ENCODE measurements around the gene LAP3.
A peak's percentile ranks its signal among the peaks of the same experiment; 100 is the strongest.
"Not testable (repeated sequence)": the region's sequence is repeated elsewhere in the genome, so short reads cannot be mapped to it uniquely, and the experiment has no call there.

LAP3 gene

DNA sequence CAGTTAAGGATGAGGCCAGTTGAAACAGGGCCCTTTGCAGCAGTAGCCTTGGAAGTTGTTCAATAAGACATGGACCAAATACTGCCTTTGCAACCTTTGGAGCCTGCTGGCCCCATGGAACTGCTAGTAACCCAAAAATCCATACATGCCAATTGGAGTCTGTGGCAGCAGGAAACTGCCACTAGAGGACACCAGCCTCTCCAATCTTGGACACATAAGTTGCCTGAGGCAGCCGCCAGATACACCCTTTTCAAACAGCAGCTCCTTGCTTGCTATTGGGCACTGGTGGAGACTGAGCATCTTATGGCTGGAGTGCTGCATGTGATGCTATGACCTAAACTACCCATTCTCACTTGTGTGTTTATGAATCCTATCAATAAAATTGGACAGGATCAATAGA lies 14.8 kb upstream of the LAP3 start:
- Histone ChIP-seq H3K9me3 (ENCODE audit: insufficient read depth, low read depth, low read length) (no peaks in the 10 kb centered on the region), H3K27ac (ENCODE audit: low read depth, low read length) (no peak overlapping the region), H3K4me3 (ENCODE audit: low read length) (no peak overlapping the region), H3K36me3 (ENCODE audit: insufficient read depth, low read length) (no peaks in the 10 kb centered on the region), H3K9ac (ENCODE audit: low read depth, low read length) (no peak overlapping the region), H3K27me3 (ENCODE audit: insufficient read depth, low read length) (no peaks in the 10 kb centered on the region), H3K4me1 (ENCODE audit: insufficient read depth, low read length) (no peaks in the 10 kb centered on the region)
- 88% methylated on average over 1 of the region's 1 CpG for WGBS

DNA sequence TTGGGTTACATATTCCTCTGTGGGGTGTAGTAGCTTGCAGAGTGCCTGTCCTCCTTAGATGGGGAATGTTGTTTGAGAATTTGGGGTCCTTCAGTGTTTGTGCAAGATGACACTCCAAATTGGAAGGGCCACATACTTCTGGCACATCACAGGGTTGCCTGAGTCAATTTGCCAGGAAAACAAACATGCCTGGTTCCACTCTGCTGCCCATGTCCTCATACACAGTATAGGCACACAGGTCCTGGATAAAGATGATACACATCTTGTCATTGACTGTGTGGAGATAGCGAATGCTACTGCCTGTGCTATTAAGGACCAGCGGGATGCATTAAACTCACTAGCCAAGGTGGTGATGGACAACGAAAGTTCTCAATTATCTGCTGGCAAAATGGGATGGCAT lies 11.2 kb upstream of the LAP3 start:
- H3K4me3 ChIP-seq (ENCODE audit: low read length): no peak overlapping the region
- WGBS: 89% methylated on average over 3 of the region's 3 CpGs
- no peaks in the 10 kb centered on the region for H3K4me1 ChIP-seq (ENCODE audit: insufficient read depth, low read length)
- H3K27ac ChIP-seq (ENCODE audit: low read depth, low read length): no peak overlapping the region
- H3K36me3 ChIP-seq (ENCODE audit: insufficient read depth, low read length): no peaks in the 10 kb centered on the region
- H3K9ac ChIP-seq (ENCODE audit: low read depth, low read length): no peak overlapping the region
- H3K27me3 ChIP-seq (ENCODE audit: insufficient read depth, low read length): no peaks in the 10 kb centered on the region
- no peaks in the 10 kb centered on the region for H3K9me3 ChIP-seq (ENCODE audit: insufficient read depth, low read depth, low read length)

DNA sequence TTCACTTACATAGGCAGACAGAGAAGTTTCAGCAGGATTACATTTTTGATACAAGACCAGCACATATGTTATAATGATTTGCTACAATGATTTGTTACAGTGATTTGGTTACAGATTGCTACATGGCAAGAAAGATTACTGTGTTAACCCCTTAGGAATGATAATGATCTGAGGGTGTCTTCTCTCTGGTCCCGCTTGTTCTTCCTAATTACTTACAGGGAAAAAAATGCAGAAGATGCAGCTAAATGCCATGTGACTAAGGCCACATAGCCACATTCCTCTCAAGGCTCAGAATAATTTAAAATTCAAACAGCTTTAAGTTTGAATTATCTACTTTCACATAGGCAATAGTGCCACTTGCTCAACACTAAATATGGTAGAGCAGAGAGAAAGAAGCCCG lies 9.7 kb upstream of the LAP3 start:
- H3K4me1 ChIP-seq (ENCODE audit: insufficient read depth, low read length): no peaks in the 10 kb centered on the region
- no peak overlapping the region for H3K27ac ChIP-seq (ENCODE audit: low read depth, low read length)
- H3K9ac ChIP-seq (ENCODE audit: low read depth, low read length): no peak overlapping the region
- H3K27me3 ChIP-seq (ENCODE audit: insufficient read depth, low read length): no peaks in the 10 kb centered on the region
- H3K4me3 ChIP-seq (ENCODE audit: low read length): no peak overlapping the region
- 87% methylated on average over 2 of the region's 2 CpGs for WGBS
- no peaks in the 10 kb centered on the region for H3K9me3 ChIP-seq (ENCODE audit: insufficient read depth, low read depth, low read length)
- no peaks in the 10 kb centered on the region for H3K36me3 ChIP-seq (ENCODE audit: insufficient read depth, low read length)

DNA sequence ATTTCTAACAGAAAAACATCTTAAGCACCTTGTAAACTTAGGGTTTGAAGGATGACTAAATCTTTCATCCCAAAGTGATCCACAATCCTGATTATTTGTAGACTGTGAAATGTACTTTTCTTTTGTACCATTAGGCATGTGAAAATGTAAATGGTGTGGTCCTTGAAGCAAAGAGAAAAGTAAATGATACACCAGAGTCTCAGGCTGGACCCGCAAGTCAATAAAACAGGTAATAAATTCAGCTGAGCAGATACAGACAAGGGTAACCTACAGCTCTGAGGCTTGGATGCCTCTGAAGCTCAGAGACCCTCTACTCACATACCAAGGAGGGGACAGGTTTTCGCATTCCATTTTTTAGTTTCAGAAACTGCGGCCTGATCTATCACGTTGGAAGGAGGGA lies 2.8 kb upstream of the LAP3 start:
- no peak overlapping the region for H3K4me3 ChIP-seq (ENCODE audit: low read length)
- H3K27me3 ChIP-seq (ENCODE audit: insufficient read depth, low read length): 0 out of 2 replicates have a peak, but pooled peaks cover 10% of the 10 kb centered on the region
- no peaks in the 10 kb centered on the region for H3K36me3 ChIP-seq (ENCODE audit: insufficient read depth, low read length)
- H3K4me1 ChIP-seq (ENCODE audit: insufficient read depth, low read length): peaks cover 6% of the 10 kb centered on the region; the same call in 1 of the 2 replicates
- no peak overlapping the region for H3K9ac ChIP-seq (ENCODE audit: low read depth, low read length)
- no peak overlapping the region for H3K27ac ChIP-seq (ENCODE audit: low read depth, low read length)
- WGBS: 95% methylated on average over 4 of the region's 4 CpGs
- H3K9me3 ChIP-seq (ENCODE audit: insufficient read depth, low read depth, low read length): no peaks in the 10 kb centered on the region

DNA sequence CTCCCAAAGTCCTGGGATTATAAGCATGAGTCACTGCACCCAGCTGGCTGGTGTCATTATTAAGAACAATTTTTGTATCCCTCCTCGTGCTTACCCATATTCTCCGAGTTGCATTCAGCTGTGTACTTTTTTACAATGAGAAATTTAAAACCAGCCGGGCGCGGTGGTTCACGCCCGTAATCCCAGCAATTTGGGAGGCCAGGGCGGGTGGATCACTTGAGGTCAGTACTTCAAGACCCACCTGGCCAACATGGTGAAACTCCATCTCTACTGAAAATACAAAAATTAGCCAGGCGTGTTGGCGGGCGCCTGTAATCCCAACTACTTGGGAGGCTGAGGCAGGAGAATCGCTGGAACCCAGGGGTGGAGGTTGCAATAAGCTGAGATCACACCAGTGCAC lies 1.8 kb upstream of the LAP3 start:
- H3K4me3 ChIP-seq (ENCODE audit: low read length); H3K9ac ChIP-seq (ENCODE audit: low read depth, low read length); H3K36me3 ChIP-seq (ENCODE audit: insufficient read depth, low read length); H3K4me1 ChIP-seq (ENCODE audit: insufficient read depth, low read length); H3K9me3 ChIP-seq (ENCODE audit: insufficient read depth, low read depth, low read length); H3K27me3 ChIP-seq (ENCODE audit: insufficient read depth, low read length); H3K27ac ChIP-seq (ENCODE audit: low read depth, low read length): not testable (repeated sequence)
- WGBS: 95% methylated on average over 12 of the region's 12 CpGs

DNA sequence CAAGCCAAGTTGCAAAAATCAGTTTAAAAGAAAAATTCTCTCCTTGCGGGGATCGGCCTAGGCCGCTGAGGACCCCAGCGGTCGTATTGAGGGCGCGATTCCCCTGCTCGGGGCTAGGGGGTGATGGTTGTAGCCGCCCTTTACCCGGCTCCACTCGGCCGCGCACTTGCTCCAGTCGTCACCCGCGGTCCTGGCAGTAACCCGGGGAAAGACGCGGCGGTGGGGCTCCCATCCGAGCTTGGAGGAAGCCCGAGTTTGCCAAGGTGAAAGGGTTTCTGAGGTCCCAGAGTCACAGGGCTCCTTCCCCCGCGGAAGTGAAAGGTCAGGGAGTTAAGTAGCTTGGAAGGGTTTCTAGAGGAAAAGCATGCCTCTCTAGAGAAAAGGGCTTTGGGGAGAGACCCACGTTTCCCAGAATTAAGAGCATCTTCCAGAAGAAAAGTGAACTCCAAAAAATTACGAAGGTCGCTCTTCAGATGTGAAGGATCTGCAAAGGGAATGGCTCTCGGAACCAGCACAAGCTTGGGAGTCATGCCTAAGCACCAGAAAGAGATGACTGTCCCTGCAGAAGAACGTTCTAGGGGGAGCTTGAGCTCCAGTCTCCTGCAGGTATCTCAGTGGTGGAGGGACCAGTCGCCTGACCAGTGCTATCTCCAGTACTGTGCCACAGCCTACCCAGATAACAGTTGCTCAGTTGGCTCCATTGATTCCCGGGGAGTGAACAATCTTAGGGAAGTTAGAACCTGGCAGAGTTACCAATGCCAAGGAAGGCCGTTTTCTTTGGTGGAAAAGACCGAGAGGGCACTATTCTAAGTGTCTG lies 875 bp downstream of the LAP3 start:
- H3K36me3 ChIP-seq (ENCODE audit: insufficient read depth, low read length): peaks cover 29% of the 10 kb centered on the region
- peaks cover 6% of the 10 kb centered on the region; the same call in 1 of the 2 replicates for H3K4me1 ChIP-seq (ENCODE audit: insufficient read depth, low read length)
- peak overlapping the region; percentile 94 for H3K4me3 ChIP-seq (ENCODE audit: low read length)
- H3K27ac ChIP-seq (ENCODE audit: low read depth, low read length): peak overlapping the region; percentile 84
- peak overlapping the region; percentile 87 for H3K9ac ChIP-seq (ENCODE audit: low read depth, low read length)
- 13% methylated on average over 33 of the region's 33 CpGs for WGBS
- H3K9me3 ChIP-seq (ENCODE audit: insufficient read depth, low read depth, low read length): no peaks in the 10 kb centered on the region
- H3K27me3 ChIP-seq (ENCODE audit: insufficient read depth, low read length): 0 out of 2 replicates have a peak, but pooled peaks cover 10% of the 10 kb centered on the region

DNA sequence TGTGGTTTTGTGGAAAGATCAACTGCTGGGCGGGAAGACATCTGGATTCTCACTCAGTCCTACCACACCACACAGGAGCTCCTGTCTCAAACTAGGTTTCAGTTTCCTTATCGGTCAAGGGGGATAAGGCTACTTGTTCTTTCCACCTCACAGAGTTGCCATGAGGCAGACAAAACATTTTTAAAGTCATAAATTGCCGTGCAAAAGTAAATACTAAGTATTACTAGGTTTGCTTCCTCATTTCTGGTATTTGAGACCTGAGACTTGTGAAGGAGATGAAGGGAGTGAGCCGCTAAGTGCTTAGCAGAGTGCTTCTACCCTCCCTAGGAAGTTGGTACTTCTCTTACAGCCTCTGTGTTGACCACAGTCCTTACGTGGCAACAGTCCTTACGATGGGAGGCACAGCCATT lies 1.5 kb downstream of the LAP3 start:
- peak overlapping the region; percentile 94 for H3K4me3 ChIP-seq (ENCODE audit: low read length)
- 97% methylated on average over 6 of the region's 6 CpGs for WGBS
- H3K27ac ChIP-seq (ENCODE audit: low read depth, low read length): no peak overlapping the region
- H3K36me3 ChIP-seq (ENCODE audit: insufficient read depth, low read length): peaks cover 36% of the 10 kb centered on the region
- no peaks in the 10 kb centered on the region for H3K9me3 ChIP-seq (ENCODE audit: insufficient read depth, low read depth, low read length)
- peaks cover 6% of the 10 kb centered on the region; the same call in 1 of the 2 replicates for H3K4me1 ChIP-seq (ENCODE audit: insufficient read depth, low read length)
- no peak overlapping the region; the same call in 1 of the 2 replicates for H3K9ac ChIP-seq (ENCODE audit: low read depth, low read length)
- H3K27me3 ChIP-seq (ENCODE audit: insufficient read depth, low read length): 0 out of 2 replicates have a peak, but pooled peaks cover 10% of the 10 kb centered on the region

DNA sequence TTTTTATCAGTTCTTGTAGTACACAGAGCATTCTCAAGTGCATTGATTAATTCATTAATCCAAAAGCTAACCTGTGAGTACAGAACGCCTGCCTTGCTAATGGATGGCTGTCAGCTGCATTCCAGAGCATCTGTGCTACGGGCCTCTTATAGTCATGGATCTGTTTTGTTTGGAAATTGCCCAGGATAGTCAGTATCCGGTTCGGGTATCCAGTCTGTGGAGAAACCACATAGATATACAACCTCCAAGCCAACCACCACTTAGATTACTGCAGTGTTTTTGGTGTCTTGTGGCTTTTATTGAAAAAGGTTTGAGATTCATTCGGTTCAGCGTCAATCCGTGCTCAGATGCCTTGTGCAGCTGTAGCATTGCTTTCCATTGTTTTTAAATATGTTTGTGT lies 4.0 kb downstream of the LAP3 start:
- H3K9me3 ChIP-seq (ENCODE audit: insufficient read depth, low read depth, low read length): no peaks in the 10 kb centered on the region
- peaks cover 60% of the 10 kb centered on the region for H3K36me3 ChIP-seq (ENCODE audit: insufficient read depth, low read length)
- H3K9ac ChIP-seq (ENCODE audit: low read depth, low read length): no peak overlapping the region
- H3K4me1 ChIP-seq (ENCODE audit: insufficient read depth, low read length): peaks cover 18% of the 10 kb centered on the region
- 0 out of 2 replicates have a peak, but pooled peaks cover 10% of the 10 kb centered on the region for H3K27me3 ChIP-seq (ENCODE audit: insufficient read depth, low read length)
- 96% methylated on average over 5 of the region's 7 CpGs for WGBS
- H3K27ac ChIP-seq (ENCODE audit: low read depth, low read length): no peak overlapping the region
- H3K4me3 ChIP-seq (ENCODE audit: low read length): no peak overlapping the region

DNA sequence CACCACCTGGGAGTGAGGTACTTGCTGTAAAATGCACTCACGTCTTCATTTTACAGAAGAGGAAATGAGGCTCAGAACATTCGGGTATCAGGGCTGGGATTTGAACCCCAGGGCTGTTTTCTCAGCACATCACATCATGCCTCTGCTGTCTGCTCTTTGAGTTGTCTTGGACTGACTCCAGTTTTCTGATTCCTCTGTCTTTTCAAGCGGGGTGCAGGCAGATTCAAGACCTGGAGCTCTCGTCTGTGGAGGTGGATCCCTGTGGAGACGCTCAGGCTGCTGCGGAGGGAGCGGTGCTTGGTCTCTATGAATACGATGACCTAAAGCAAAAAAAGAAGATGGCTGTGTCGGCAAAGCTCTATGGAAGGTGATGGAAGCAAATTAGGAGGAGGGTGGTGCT lies 6.3 kb downstream of the LAP3 start:
- 0 out of 2 replicates have a peak, but pooled peaks cover 4% of the 10 kb centered on the region for H3K27me3 ChIP-seq (ENCODE audit: insufficient read depth, low read length)
- no peak overlapping the region for H3K9ac ChIP-seq (ENCODE audit: low read depth, low read length)
- peaks cover 80% of the 10 kb centered on the region for H3K36me3 ChIP-seq (ENCODE audit: insufficient read depth, low read length)
- H3K4me3 ChIP-seq (ENCODE audit: low read length): no peak overlapping the region
- no peak overlapping the region for H3K27ac ChIP-seq (ENCODE audit: low read depth, low read length)
- no peaks in the 10 kb centered on the region for H3K9me3 ChIP-seq (ENCODE audit: insufficient read depth, low read depth, low read length)
- WGBS: 93% methylated on average over 9 of the region's 9 CpGs
- peaks cover 16% of the 10 kb centered on the region for H3K4me1 ChIP-seq (ENCODE audit: insufficient read depth, low read length)

DNA sequence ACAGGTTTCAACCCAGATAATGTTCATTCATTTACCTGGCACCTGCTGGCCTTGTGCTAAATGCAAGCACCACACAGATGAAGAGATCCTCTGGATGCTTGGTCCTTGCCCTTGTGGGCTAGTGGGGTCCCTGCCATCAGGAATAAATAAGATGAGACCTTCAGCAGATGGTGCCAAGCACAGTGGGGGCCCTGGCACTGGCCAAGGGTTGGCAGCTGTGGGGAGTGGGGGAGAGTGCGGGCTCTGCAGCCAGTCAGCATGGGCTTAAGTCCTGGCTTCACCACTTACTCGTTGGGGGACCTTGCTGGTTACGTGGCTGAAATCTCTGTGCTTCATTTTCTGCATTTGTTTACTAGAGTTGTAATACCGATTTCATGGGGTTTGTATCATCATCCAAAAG lies 6.9 kb downstream of the LAP3 start:
- Histone ChIP-seq H3K9me3 (ENCODE audit: insufficient read depth, low read depth, low read length) (no peaks in the 10 kb centered on the region), H3K27me3 (ENCODE audit: insufficient read depth, low read length) (no peaks in the 10 kb centered on the region), H3K4me1 (ENCODE audit: insufficient read depth, low read length) (peaks cover 11% of the 10 kb centered on the region), H3K27ac (ENCODE audit: low read depth, low read length) (peak overlapping the region; percentile 78; the same call in 1 of the 2 replicates), H3K36me3 (ENCODE audit: insufficient read depth, low read length) (peaks cover 86% of the 10 kb centered on the region), H3K9ac (ENCODE audit: low read depth, low read length) (peak overlapping the region; percentile 28; the same call in 1 of the 2 replicates), H3K4me3 (ENCODE audit: low read length) (no peak overlapping the region)
- 90% methylated on average over 4 of the region's 4 CpGs for WGBS

DNA sequence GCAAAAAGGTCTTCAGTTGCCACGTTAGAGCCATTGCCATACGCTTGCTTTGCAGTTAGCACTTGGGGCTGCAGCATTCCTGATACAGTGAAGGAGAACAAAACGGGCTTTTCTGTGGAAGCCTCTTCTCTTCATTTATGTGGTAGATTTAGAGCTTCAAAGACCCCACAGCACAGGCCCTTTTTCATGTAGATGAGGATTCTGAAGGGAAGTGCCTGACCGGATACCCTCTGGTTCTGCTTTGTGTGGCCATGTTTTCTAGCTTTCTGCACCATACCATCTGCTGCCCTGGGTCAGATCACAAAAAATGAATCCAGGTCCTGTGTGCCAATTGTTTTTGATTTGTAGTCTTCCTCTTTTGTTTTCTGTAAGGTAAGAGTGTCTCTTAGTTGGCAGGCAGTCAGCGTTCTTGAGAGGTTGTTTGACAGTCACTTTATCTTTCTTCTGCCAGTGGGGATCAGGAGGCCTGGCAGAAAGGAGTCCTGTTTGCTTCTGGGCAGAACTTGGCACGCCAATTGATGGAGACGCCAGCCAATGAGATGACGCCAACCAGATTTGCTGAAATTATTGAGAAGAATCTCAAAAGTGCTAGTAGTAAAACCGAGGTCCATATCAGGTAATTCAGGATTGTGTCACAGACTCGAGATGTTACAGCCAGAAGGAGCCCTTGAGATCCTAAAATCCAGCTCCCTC lies 7.7 kb downstream of the LAP3 start:
- no peaks in the 10 kb centered on the region for H3K9me3 ChIP-seq (ENCODE audit: insufficient read depth, low read depth, low read length)
- 80% methylated on average over 10 of the region's 10 CpGs for WGBS
- no peak overlapping the region for H3K4me3 ChIP-seq (ENCODE audit: low read length)
- H3K27me3 ChIP-seq (ENCODE audit: insufficient read depth, low read length): no peaks in the 10 kb centered on the region
- peaks cover 92% of the 10 kb centered on the region for H3K36me3 ChIP-seq (ENCODE audit: insufficient read depth, low read length)
- peak overlapping the region; percentile 78; the same call in 1 of the 2 replicates for H3K27ac ChIP-seq (ENCODE audit: low read depth, low read length)
- peak overlapping the region; percentile 28; the same call in 1 of the 2 replicates for H3K9ac ChIP-seq (ENCODE audit: low read depth, low read length)
- H3K4me1 ChIP-seq (ENCODE audit: insufficient read depth, low read length): peaks cover 11% of the 10 kb centered on the region
